Lower leg skin (tissue), 3 donors: ENCODE data around the gene AUTS2.

Experiments
- CTCF ChIP-seq, 3 donors: fragments of 450-650 bp; IDR thresholded peaks; one replicate each; pipeline ENCODE4 v1.5.1; 2016; ENCODE audit warnings: antibody characterized with exemption in 3 of 3, mild to moderate bottlenecking in 3 of 3, moderate library complexity in 2 of 3
- POLR2A ChIP-seq, 2 donors: fragments of 450-650 bp; IDR thresholded peaks; one replicate each; pipeline ENCODE4 v1.6.1; 2016 to 2017; ENCODE audit warnings: antibody characterized with exemption in 2 of 2, mild to moderate bottlenecking in 1 of 2, moderate library complexity in 1 of 2

- TF ChIP-seq POLR2A (IDR thresholded peaks at IDR 0.05) (no peak), CTCF (IDR thresholded peaks at IDR 0.05) (no peak)
Observed at GRCh38 chr7:70414368-70414767, 816.1 kb downstream of the AUTS2 start.
